GM19467 (cell line): ENCODE measurements around the gene CPN2.
A peak's percentile ranks its signal among the peaks of the same experiment; 100 is the strongest.

Experiments
- ATAC-seq: cut with Tn5 transposase; IDR thresholded peaks from one replicate; pipeline ENCODE4 v1.9.1; 2021; ENCODE audit warnings: mild to moderate bottlenecking, moderate library complexity; ENCODE audit not compliant: unreplicated experiment

CPN2 gene

GRCh38 chr3:194314388-194315068 is 36.6 kb downstream of the CPN2 start:
- ATAC-seq, result no peak

- ATAC-seq, result no peak
Observed at GRCh38 chr3:194313560-194314387, 37.4 kb downstream of the CPN2 start.

DNA sequence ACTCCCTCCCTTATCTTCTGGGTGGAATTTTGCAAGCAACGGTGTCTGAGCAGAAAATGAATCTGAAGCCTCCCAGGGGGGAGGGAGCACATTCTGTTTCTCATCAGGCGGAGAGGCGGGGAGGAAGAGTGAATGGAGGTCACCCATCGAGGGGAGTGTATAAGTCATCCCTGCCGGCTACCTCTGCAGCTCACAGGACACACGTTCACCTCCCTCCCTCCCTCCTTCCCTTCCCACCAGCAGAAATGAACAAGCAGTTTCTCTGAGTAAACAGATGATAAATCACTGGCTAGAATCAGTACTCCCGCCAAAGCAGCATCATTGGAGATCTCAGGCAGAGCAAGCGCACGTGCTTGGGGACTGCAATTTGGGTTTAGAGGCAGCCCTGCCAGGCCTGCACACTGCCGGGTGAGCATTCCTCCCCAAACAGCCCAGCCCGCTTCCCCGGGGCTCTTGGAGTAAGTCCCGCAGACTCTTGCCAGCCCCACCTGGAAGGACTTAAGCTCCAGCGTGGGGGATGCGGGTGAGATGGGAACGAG is 38.3 kb downstream of the CPN2 start:
- no peak for ATAC-seq

DNA sequence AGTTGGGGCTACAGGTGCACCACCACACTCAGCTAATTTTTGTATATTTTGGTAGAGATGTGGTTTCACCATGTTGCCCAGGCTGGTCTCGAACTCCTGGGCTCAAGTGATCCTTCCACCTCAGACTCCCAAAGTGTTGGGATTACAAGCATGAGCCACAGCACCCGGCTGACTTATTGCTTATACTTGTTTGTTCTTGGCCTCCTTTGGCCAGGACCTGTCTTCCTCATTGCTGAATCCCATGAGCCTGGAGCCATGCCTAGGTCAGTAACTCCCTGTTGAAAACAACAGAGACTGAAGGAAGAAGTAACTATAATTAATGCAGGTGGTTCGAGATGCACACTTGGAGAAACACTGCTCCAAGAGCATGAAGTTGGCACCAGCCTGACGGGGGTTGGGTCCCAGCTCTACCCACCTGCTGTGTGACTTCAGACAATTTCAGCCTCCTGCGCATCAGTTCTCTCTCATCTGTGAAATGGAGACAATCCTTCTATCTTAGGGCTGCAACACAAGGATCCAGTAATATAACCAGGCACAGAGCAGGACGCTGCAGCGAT is 38.9 kb downstream of the CPN2 start:
- no peak for ATAC-seq

GRCh38 chr3:194311000-194311399 is 40.1 kb downstream of the CPN2 start:
- no peak for ATAC-seq

DNA sequence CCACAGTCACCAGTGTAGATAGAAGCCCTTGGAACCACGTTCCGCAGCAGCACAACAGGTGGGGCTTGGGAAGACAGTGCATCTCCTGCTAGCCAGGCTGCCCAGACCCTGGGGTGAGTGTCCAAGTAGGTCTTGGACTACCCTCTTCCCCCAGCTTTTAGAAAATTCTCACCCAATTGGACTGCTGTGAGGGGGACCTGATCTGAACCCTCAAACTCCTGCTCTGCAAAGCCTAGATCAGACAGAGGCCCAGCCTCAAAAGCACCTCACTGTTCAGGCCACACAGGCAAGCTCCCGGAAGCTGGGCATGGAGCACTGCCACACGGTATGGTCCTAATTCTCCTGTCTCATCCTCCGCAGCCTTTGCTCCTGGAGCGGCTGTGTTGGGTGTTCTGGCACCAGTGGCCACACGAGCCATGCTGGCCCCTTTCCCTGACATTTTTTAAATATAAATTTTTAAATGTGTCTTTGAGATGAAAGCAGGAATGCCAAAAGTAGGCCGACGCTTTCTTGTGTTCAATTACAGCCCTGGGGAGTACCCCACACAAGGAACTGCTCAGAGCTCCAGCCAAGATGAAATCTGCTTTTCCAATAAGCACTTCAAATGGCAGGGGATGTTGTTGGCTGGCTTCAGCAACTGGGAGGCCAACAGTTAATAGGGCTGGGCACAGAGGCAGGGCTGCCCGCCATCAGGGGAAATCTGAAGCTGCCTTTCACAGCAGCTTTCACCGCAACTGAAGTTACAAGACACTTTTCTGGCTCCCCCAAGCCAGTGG is 40.9 kb downstream of the CPN2 start:
- ATAC-seq, result no peak

GRCh38 chr3:194308601-194309449 is 42.3 kb downstream of the CPN2 start:
- ATAC-seq, result no peak

DNA sequence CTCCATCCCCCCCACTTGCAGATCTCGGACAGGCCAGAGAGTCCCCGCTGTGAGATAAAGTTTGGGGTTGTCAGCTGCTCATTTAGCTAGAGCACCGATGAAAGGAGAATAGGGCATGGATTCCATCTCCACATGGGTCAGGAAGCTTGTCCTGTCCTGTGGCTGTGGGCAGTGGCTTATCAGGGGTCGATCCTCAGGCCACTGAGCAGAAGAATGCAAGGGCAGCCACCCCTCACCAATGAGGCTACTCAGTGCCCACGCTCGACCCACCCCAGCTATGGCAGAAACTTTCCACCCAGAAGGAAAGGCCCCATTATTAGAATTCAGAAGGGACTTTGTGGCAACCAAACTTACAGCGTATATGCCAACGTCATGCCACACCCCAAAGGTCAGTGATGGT is 43.3 kb downstream of the CPN2 start:
- no peak for ATAC-seq

DNA sequence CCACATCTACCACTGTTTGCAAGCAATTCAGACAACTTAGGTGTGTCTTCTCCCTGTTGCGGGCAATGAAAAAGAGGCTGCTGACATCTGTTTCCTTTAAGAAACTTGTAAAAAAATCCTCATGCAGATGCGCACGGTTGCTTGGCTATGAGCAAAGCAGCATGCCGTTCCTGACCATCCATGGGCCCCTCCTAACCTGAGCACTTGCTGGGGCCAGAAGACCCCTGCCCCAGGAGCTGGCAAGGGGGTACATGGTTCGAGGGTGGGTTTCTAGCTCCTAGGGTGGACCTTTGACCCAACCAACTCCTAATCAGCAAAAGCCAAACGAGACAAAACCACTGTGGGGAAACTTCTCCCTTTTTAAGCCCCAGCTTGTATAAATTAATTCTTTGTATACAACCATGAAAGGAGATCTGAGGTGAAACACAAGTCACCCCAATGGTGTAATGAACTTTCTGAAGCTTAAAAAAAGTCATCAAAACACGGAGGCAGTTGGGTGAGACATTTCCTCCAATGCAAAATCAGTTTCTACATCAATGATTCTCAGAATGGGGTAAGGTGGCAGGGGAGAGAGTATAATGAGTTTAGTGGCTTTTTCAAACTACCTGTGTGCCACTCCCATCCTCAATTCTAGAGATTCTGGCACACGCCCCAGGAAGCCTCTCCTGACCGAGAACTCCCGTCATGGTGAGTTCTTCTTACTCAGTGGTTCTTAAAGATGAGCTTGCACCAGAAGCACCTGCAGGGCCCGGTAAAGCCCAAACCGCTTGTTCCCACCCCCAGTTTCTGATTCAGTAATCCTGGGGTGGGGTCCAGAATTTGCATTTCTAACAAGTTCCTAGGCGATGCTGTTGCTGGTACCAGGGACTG is 44.1 kb downstream of the CPN2 start:
- peak; percentile 42 for ATAC-seq

- ATAC-seq, result peak; percentile 38
Observed at GRCh38 chr3:194306109-194306686, 44.9 kb downstream of the CPN2 start.

DNA sequence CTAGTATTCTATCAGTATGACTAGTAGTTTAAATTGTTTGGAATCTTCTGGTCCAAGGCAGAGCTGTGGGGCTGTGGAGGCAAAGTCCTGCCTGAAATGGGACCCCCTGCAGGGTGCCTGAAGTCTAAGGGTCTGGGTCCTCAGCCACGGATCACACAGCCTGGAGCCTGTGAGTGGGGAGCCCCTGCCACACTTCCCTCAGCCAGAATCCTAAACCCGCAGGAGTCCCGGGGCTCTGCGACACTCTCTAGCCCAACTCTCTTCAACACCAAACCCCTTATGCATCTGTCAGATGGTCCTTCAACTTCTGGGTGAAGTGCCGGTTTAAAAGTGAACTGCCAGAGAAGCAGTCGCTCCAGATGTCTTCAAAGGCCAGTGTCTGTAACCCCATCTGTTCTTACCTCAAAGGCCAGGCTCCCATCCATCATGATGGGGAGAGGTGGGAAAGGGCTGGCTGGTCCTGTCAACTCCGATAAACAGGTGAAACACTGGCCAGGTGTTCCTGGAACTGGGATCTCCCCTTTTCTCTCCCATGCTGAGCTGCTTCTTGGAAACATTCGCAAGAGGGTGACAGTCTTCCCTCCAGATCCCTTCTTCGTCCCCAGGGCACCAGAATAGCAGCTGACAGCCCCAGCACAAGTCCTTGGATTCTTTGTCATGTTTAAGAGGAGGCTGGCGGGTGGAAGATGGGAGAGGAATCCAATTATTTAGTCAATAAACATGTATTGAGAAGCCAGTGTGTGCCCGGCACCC is 45.6 kb downstream of the CPN2 start:
- no peak for ATAC-seq

GRCh38 chr3:194304186-194304917 is 46.8 kb downstream of the CPN2 start:
- no peak for ATAC-seq

DNA sequence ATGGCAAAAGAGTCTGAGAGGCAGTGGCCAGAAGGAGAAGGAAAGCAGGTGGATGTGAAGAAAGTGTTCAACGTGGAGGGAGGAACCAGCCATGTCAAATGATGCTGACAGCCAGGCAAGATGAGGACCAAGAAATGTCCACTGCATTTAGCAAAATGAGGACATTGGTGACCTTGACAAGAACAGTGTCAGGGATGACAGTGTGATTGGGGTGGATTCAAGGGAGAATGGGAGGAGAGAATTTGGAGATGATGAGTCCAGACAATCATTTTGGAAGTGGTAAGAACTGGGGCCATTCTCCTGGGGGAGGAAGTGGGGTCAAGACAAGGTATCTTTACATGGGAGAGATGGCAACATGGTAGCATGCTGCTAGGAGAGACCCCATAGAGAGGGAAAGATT is 47.4 kb downstream of the CPN2 start:
- ATAC-seq, result no peak

DNA sequence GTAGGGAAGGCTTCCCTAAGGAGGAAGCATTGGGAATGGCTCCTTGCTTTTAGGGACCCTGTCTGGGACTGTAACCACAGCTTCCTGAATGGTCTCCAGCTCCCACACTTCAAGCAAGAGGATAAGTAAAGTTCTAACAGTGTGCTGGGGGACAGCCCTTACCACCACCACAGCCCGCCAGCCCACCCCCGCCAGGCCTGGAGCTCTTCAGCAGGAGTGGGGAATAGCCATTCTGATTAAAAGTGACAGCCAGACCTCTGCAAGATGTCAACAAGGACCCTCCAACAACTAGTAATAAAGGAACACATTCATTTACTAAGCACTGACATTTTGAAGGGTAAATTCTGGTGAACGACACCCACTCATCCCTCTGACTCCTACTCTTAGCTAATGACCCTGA is 49.4 kb downstream of the CPN2 start:
- ATAC-seq, result no peak

DNA sequence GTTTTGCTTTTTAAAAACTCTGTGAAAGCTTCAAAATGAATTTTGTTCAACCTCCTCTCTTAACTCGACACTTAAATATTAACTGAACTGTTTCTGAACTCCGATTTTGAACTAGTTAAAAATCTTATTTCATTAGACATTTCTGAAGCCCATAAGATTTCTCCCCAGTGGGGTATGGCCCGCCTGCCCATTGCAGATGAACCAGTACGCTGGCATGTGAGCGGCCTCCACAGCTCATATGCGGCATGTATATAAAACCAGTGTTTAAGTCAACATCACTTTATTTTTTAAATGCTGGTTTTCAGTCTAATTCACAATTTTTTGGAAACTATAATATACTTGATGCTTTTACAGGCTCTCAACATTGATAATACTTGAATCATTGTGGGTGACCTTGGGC is 50.2 kb downstream of the CPN2 start:
- ATAC-seq, result no peak

DNA sequence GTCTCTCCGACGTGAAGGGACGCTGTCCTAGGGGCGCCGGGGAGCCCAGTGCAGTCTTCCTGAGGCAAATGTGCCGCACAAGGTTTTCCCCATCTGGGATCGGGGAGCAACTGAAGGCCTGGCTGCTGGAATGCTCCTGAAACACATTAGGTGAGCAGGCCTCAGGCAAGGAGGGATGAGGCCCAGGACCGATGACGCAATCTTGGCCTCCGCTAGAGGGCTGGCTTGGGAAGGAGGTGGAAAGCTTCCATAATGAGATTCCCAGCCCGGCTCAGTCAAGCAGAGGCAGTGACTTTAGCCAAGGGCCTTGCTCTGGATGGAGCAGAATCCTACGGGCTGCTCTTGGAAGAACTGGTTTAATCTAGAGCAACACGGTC is 50.8 kb downstream of the CPN2 start:
- no peak for ATAC-seq
